ENCODE results near the gene SNX18.

DNA sequence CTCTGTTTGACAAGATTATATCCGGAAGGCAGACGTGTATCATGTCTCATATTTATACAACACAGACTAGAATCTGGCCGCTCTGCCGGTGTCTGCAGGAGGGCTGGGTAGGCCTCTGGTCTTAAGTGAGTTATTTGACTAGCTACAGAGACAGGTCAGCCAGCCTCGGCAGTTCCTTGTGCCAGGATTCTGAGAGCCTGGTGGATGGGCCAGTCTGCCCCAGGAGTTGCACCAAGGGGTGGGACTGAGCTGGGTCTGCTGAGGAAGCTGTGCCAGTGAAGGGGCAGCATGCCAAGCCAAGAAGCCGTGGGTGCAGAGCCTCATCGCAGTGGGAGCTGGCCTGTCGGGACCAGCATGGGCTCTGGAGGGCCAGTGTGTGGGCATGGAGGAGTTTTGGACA lies 7.1 kb downstream of the SNX18 start:
- TF ChIP-seq, protein P1, sequence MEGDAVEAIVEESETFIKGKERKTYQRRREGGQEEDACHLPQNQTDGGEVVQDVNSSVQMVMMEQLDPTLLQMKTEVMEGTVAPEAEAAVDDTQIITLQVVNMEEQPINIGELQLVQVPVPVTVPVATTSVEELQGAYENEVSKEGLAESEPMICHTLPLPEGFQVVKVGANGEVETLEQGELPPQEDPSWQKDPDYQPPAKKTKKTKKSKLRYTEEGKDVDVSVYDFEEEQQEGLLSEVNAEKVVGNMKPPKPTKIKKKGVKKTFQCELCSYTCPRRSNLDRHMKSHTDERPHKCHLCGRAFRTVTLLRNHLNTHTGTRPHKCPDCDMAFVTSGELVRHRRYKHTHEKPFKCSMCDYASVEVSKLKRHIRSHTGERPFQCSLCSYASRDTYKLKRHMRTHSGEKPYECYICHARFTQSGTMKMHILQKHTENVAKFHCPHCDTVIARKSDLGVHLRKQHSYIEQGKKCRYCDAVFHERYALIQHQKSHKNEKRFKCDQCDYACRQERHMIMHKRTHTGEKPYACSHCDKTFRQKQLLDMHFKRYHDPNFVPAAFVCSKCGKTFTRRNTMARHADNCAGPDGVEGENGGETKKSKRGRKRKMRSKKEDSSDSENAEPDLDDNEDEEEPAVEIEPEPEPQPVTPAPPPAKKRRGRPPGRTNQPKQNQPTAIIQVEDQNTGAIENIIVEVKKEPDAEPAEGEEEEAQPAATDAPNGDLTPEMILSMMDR (IDR thresholded peaks at IDR 0.05; ENCODE audit: control extremely low read depth in 1 of 3, insufficient read depth in 1 of 3, low read depth in 1 of 3, low read length in 3 of 3) = no peak
- TF ChIP-seq EZH2 (IDR thresholded peaks at IDR 0.05; ENCODE audit: low read depth, low read length, severe bottlenecking) (no peak), SUZ12 (IDR thresholded peaks at IDR 0.05; ENCODE audit: low read length) (no peak), POLR2A (IDR thresholded peaks at IDR 0.05; ENCODE audit: control extremely low read depth in 1 of 2, low read depth in 2 of 2, low read length in 2 of 2) (no peak), TCF12 (IDR thresholded peaks at IDR 0.05; ENCODE audit: low read depth, low read length) (no peak), EP300 (IDR thresholded peaks at IDR 0.05; ENCODE audit: borderline replicate concordance in 1 of 2, low read depth in 2 of 2, low read length in 2 of 2) (no peak), ASH2L (IDR thresholded peaks at IDR 0.05; ENCODE audit: low read length) (no peak)
- TF ChIP-seq, protein P2, sequence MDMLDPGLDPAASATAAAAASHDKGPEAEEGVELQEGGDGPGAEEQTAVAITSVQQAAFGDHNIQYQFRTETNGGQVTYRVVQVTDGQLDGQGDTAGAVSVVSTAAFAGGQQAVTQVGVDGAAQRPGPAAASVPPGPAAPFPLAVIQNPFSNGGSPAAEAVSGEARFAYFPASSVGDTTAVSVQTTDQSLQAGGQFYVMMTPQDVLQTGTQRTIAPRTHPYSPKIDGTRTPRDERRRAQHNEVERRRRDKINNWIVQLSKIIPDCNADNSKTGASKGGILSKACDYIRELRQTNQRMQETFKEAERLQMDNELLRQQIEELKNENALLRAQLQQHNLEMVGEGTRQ (IDR thresholded peaks at IDR 0.05; ENCODE audit: low read length) = no peak

Measured in H1 (cell line).